ENCODE data around the gene CLTB. TPM values are rescaled to one million over a fixed set of nuclear protein-coding genes. Genes with fewer than 3 reads are reported as not detected.

The CLTB gene
- total and polyA plus RNA-seq, 10 of the 15 experiments (the other 5 are each of a cell fraction or from before 2014, with no cell fraction given): 1.6 to 52.8 (median 36.9) TPM

DNA sequence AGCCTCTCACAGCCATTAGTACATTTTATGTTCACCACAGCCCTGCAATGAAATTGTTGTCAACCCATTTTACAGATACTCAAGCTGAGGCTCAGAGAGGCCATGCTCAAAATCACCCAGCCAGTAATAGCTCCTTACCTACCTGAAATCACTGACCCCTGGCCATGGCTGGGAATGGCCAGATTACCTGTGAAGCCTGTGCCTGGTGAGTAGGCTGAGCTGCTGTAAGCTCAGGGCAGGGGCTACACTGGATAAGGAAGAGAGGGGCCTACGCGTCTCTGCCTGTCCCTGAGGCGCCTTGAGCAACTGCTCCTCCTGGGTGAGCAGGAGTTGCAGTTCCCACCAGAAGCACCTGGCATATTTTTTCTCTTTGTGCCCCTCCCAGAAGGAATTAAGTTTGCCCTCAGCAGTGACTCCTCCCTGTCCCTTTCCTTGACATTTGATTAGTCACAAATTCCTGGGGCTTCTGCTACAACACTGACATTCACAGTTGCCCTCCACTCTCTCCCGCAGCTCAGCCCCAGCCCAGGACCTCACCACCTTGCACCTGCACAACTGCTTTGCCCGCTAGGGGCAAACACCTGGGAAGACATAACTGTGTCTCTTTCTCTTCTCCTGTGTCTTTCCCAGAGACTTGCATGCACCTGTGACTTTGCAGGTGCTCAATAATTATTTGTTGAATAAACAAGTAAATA lies 5.7 kb downstream of the CLTB start (continued):
- TF ChIP-seq, protein P1, sequence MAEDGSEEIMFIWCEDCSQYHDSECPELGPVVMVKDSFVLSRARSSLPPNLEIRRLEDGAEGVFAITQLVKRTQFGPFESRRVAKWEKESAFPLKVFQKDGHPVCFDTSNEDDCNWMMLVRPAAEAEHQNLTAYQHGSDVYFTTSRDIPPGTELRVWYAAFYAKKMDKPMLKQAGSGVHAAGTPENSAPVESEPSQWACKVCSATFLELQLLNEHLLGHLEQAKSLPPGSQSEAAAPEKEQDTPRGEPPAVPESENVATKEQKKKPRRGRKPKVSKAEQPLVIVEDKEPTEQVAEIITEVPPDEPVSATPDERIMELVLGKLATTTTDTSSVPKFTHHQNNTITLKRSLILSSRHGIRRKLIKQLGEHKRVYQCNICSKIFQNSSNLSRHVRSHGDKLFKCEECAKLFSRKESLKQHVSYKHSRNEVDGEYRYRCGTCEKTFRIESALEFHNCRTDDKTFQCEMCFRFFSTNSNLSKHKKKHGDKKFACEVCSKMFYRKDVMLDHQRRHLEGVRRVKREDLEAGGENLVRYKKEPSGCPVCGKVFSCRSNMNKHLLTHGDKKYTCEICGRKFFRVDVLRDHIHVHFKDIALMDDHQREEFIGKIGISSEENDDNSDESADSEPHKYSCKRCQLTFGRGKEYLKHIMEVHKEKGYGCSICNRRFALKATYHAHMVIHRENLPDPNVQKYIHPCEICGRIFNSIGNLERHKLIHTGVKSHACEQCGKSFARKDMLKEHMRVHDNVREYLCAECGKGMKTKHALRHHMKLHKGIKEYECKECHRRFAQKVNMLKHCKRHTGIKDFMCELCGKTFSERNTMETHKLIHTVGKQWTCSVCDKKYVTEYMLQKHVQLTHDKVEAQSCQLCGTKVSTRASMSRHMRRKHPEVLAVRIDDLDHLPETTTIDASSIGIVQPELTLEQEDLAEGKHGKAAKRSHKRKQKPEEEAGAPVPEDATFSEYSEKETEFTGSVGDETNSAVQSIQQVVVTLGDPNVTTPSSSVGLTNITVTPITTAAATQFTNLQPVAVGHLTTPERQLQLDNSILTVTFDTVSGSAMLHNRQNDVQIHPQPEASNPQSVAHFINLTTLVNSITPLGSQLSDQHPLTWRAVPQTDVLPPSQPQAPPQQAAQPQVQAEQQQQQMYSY (CRISPR knock-in tag; IDR thresholded peaks at IDR 0.05): no peak

DNA sequence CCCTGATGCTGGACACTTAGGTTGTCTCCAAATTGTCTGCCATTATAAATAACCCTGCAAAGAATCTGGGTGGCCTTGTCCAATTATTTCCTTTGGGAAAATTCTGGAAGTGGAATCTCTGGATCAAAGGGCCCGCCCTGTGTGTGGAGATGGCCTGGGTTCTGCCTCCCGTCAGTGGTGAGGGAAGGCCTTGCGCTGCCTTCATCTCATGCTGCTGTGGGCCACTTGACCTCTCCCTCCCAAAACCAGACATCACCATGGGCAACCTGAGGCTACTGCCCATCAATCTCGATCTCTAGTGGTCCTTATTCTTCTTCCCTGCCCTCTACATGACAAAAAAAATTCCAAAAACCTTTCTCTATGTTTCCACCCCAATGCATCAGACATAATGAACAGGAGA lies 6.6 kb downstream of the CLTB start:
- Histone ChIP-seq H3K27me3 (replicated peaks in 1 of 2; ENCODE audit: control insufficient read depth in 2 of 2, insufficient read depth in 2 of 2, low read length in 1 of 2) (no peaks in the 10 kb centered on the region), H3K4me3 (no peak overlapping the region), H3K9me3 (replicated peaks; ENCODE audit: control insufficient read depth, insufficient read depth, low read length) (no peaks in the 10 kb centered on the region), H4K20me1 (ENCODE audit: control insufficient read depth, insufficient read depth) (no peaks in the 10 kb centered on the region), H3K4me1 (ENCODE audit: control insufficient read depth, insufficient read depth, low read length) (peaks cover 3% of the 10 kb centered on the region; the same call in 1 of the 2 replicates), H3K36me3 (ENCODE audit: control insufficient read depth in 2 of 2, insufficient read depth in 2 of 2, low read length in 1 of 2) (no peaks in the 10 kb centered on the region; a peak in 1 of 4 replicates), H3K79me2 (ENCODE audit: control insufficient read depth, insufficient read depth, low read length) (no peaks in the 10 kb centered on the region), H3K27ac (ENCODE audit: control insufficient read depth, insufficient read depth) (no peak overlapping the region), H2AFZ (ENCODE audit: control insufficient read depth, low read depth, low read length) (no peak overlapping the region), H3K9ac (ENCODE audit: control insufficient read depth, insufficient read depth, low read length) (no peak overlapping the region), H3K4me2 (ENCODE audit: control insufficient read depth, insufficient read depth) (no peak overlapping the region)
- SMC1A ChIA-PET (ENCODE audit: uncharacterized antibody, unreplicated experiment): no interaction called here
- in situ Hi-C loops (cut with MboI): no loop called here
- POLR2A ChIA-PET: interaction anchor here (0.6 kb wide), 1 partner anchor 44 kb away, joined by 3 read pairs; no protein-coding TSS in a partner anchor
- 97% methylated on average over 4 of the region's 4 CpGs for WGBS (ENCODE audit: insufficient coverage, insufficient replicate concordance, low lambda C conversion rate, missing lambda C conversion rate)
- no peak for TF ChIP-seq CHD4 (IDR thresholded peaks at IDR 0.05)
- no peak for TF ChIP-seq POLR2AphosphoS2 (IDR thresholded peaks at IDR 0.05; ENCODE audit: low read depth, low read length)
- TF ChIP-seq ATF7 (IDR thresholded peaks at IDR 0.05; ENCODE audit: low read depth): no peak
- TF ChIP-seq RB1 (IDR thresholded peaks at IDR 0.05; ENCODE audit: borderline replicate concordance): no peak
- TF ChIP-seq, protein P2, sequence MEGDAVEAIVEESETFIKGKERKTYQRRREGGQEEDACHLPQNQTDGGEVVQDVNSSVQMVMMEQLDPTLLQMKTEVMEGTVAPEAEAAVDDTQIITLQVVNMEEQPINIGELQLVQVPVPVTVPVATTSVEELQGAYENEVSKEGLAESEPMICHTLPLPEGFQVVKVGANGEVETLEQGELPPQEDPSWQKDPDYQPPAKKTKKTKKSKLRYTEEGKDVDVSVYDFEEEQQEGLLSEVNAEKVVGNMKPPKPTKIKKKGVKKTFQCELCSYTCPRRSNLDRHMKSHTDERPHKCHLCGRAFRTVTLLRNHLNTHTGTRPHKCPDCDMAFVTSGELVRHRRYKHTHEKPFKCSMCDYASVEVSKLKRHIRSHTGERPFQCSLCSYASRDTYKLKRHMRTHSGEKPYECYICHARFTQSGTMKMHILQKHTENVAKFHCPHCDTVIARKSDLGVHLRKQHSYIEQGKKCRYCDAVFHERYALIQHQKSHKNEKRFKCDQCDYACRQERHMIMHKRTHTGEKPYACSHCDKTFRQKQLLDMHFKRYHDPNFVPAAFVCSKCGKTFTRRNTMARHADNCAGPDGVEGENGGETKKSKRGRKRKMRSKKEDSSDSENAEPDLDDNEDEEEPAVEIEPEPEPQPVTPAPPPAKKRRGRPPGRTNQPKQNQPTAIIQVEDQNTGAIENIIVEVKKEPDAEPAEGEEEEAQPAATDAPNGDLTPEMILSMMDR (IDR thresholded peaks at IDR 0.05 in 2 of 3, conservative IDR thresholded peaks at IDR 0.05 in 1 of 3; ENCODE audit: control insufficient read depth in 2 of 3, extremely low read depth in 1 of 3, insufficient read depth in 1 of 3, low read depth in 3 of 3, low read length in 3 of 3): no peak
- TF ChIP-seq BHLHE40 (IDR thresholded peaks at IDR 0.05; ENCODE audit: borderline replicate concordance in 1 of 2, low read depth in 2 of 2, low read length in 1 of 2): no peak
- TF ChIP-seq SREBF2 (IDR thresholded peaks at IDR 0.05; ENCODE audit: low read length): no peak
- no peak for TF ChIP-seq MXI1 (IDR thresholded peaks at IDR 0.05; ENCODE audit: low read depth, low read length)
- TF ChIP-seq HCFC1 (IDR thresholded peaks at IDR 0.05; ENCODE audit: low read length): no peak
- TF ChIP-seq ZNF384 (IDR thresholded peaks at IDR 0.05; ENCODE audit: borderline replicate concordance, low read depth, low read length): no peak
- no peak for TF ChIP-seq PAX8 (IDR thresholded peaks at IDR 0.05)
- no peak for TF ChIP-seq CBX5 (IDR thresholded peaks at IDR 0.05; ENCODE audit: low read depth)
- TF ChIP-seq ZSCAN29 (IDR thresholded peaks at IDR 0.05): no peak
- RAD21 ChIA-PET (ENCODE audit: unreplicated experiment): no interaction called here
- CTCF ChIA-PET: interaction anchor here (1.0 to 1.1 kb wide), 2 partner anchors 18 to 248 kb away, joined by 3 read pairs; no protein-coding TSS in a partner anchor
- ATAC-seq (no peak), DNase-seq (ENCODE audit: low read depth, low spot score) (no peak), FAIRE-seq (no peak)
- no TSS peak for BruUV-seq (replicated peaks)
- intact Hi-C loops (cut with micrococcal nuclease; ENCODE audit: unreplicated experiment): loop anchor here (10.0 kb wide), 2 partner anchors 235 to 675 kb away; partner anchors contain the start of gene TSPAN17

Data from GM12878 (cell line).